ENCODE results near the gene ATF6. TPM values are rescaled to one million over a fixed set of nuclear protein-coding genes. Genes with fewer than 3 reads are reported as not detected.

Gene ATF6
- total RNA-seq, 1 donor from 2014 or later = 30.2 TPM

GRCh38 chr1:161887730-161888287 is 121.7 kb downstream of the ATF6 start:
- peak; percentile 71 for DNase-seq (ENCODE audit: low read depth)

DNA sequence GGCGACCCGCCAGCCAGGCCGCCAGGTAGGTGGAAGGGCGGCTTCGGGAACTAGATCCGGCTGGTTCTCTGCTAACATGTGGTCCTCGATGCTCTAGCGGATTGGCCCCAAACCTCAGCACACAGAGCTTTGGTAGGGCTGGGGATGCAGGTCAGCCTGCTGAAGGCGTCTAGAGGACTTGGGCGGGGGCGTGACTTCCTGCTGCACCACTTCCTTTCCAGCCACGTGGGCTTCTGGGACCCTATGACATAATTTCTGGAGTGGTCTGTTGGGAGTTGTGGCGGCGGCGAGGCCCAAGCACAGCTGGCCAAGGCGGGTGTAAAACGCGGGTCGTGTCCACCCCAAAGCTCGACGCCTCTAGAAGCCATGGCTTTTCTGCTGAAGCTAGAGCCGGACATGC is 124.5 kb downstream of the ATF6 start:
- no peak for DNase-seq (ENCODE audit: low read depth)

GRCh38 chr1:161899091-161899490 is 133.0 kb downstream of the ATF6 start:
- peak; percentile 50 for DNase-seq (ENCODE audit: low read depth)

DNA sequence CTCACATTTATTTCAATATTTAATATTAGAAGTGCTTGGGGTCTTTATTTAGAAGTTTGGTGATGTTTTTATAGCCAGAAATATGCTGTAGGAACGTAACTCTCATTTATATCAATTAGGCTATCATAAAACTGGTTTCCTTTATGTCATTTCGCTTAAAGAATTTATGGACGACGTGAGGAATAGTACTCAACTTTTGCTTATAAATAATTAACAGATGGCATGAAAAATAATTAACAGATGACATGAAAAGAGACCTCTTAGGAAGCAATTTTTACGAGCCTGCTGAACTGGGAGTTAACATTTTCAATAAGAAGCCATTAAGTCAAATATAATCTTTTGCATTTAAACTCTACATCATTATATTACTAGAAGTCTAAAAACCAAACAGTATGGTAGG is 134.0 kb downstream of the ATF6 start:
- DNase-seq (ENCODE audit: low read depth) = no peak

DNA sequence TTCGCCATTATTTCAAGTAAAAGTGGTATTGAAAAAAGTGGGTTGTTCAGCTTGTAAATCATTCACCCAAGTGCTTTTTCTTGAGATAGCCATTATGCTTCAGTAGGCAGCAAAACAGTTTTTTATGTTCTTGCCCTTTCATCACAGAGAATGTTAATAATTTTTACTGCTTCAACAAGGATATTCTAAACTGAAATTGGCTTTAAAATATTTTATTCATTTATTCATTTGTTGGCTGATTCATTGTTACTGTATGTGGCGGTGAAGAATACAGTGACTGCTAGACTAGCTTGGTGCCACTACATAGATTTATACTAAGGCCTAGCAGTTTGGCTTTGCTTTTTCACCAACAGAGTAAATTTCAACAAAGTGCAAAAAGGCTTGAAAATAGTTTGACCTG is 136.1 kb downstream of the ATF6 start:
- DNase-seq (ENCODE audit: low read depth) = no peak

DNA sequence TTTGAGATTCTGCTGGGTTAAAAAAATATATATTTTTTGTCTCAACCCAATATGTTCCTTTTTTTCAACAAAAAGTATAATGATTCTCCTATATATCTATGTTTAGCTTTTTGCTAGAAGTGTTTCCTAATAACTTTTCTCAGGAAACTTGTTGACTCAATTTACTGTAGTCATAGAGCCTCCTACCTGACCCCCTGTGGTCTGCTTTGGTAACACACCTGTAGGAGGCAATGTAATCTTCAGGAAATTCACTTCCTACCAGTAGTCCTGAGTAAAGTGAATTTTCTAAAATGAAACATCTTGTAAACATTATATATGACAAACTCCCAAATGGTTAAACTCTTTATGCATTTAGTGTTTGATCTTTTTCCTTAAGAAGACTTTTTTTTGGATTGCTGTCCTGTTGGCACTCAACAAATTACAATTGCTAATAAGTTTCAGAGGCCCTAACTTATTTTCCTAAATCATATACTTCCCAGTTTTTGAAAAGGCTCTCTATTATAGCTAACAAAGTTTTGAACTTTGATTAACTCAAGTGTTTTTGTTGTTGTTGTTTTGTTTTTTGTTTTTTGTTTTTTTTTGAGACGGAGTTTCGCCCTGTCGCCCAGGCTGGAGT is 139.3 kb downstream of the ATF6 start:
- DNase-seq (ENCODE audit: low read depth) = no peak

DNA sequence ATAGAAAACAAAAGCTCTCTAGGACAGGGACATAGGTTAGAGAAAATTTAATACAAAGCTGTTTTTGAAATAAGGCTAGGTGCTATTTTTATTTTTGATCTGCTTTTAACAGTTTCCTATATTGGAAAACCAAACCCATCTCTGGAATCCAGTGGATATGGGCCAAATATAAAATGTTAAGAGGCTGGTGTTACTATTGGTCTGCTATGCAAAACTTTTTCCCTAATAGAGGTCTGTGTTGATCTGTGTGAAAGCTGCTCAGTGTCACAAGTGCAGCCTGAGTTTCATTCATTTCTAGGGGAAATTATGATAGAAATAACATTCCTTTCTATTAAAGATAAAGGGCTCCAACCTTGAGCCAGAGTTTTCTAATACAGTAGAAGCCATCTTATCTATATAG is 141.1 kb downstream of the ATF6 start:
- DNase-seq (ENCODE audit: low read depth) = peak; percentile 27

GRCh38 chr1:161908264-161908663 is 142.1 kb downstream of the ATF6 start:
- DNase-seq (ENCODE audit: low read depth) = no peak

GRCh38 chr1:161910604-161911003 is 144.5 kb downstream of the ATF6 start:
- DNase-seq (ENCODE audit: low read depth) = peak; percentile 32

DNA sequence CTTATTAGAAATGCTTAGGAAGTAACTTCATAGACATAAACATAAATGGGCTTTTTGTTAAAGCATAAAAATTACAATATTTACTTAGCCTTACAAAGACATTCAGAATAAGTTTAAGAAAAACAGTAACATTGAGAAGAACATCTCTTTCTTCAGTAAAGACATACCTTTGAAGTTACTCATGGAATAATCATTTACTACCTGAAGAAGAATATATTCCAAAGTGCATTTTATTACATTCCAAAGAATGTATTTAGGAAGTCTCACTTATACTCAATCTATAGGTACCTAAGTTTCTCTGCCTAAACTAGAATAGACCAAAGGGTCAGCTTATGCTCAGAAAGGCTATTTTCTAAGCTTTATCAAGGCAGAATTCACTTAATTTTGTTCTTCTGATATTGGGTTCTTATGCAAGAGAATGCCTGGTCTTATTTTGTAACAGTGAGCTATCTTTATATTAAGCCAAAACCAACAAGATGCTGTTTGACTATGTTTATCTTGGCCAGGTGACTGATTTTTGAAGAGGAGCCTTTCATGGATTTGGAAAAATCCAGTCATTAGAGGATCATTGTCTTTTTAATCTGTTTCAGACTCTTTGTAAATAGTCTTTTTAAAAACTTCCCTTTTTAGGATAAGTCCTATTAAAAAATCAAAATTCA is 147.5 kb downstream of the ATF6 start:
- no peak for DNase-seq (ENCODE audit: low read depth)

DNA sequence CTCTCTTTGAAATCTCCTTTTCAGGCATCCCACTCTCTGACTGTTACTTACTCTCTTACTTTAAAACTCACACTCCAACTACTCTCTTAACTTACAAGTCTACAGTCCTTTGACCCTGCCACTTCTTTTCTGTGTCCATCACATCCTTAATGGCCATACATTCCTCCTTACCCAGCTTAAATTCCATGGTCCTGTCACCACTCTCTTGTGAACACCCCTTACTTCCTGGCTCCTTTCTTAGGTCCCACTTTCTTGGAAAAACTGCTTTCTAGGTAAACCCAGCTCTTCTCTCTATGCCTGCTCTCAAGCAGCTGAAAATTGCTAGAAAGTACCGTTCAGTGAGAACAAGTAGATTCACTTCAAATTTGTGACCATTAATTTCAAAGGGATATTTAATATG is 148.5 kb downstream of the ATF6 start:
- DNase-seq (ENCODE audit: low read depth) = no peak

DNA sequence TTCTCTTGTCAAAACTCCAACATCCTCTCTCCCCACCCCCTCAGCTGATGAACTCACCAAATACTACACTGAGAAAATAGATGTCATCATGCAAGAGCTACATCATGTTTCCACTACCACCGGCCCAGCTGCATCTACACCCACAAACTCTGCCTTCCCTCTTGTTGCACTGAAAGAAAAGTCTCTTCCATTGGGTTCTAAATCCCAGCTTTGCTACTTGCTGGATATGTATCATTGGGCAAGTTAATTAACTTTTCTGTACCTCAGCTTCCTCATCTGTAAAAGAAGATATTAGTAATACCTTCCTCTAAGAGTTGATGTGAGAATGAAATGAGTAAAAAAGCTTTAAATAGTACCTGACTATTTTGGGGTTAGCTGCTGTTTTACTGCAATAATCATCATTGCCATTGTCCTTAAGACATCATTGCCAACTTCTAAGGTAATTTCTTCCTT is 149.0 kb downstream of the ATF6 start:
- DNase-seq (ENCODE audit: low read depth) = no peak

DNA sequence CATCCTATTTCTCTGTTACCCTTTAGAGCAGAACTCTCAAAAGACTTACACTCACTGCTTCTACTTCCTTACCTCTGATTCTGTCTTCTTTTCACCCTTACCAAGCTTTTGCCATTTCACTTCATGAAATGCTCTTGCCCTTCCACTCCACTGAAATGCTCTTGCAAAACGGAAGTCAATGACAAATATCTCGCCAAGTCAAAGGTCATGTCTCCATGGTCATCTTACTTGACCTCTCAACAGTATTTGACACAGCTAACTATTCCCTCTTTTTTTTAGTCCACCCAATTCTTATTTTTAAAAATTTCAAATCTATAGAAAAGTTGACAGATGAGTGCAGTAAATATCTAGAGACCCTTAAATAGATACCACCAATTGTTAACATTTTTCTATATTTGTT is 149.9 kb downstream of the ATF6 start:
- no peak for DNase-seq (ENCODE audit: low read depth)

DNA sequence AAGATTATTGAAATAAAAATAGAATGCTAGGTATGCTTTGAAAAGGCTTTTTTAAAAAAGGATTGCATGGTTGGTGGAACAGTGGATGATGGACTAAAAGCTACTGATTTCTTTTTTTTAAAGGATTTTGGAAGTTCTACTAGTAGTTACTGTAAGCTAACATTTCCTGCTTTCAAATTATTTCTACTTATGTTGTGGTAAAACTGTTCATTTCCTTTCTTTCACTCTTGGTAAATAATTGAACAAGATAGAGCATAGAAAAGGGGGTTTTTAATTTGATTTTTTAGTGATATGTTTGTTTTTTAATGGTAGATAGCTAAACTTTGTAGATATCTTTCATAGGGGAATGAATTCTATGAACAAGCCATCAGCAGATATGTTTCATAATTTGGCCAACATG is 153.1 kb downstream of the ATF6 start:
- DNase-seq (ENCODE audit: low read depth) = no peak

GRCh38 chr1:161921491-161921890 is 155.4 kb downstream of the ATF6 start:
- peak; percentile 69 for DNase-seq (ENCODE audit: low read depth)

GRCh38 chr1:161921990-161922389 is 155.9 kb downstream of the ATF6 start:
- DNase-seq (ENCODE audit: low read depth) = peak; percentile 45

GRCh38 chr1:161928056-161928455 is 161.9 kb downstream of the ATF6 start:
- DNase-seq (ENCODE audit: low read depth) = no peak

DNA sequence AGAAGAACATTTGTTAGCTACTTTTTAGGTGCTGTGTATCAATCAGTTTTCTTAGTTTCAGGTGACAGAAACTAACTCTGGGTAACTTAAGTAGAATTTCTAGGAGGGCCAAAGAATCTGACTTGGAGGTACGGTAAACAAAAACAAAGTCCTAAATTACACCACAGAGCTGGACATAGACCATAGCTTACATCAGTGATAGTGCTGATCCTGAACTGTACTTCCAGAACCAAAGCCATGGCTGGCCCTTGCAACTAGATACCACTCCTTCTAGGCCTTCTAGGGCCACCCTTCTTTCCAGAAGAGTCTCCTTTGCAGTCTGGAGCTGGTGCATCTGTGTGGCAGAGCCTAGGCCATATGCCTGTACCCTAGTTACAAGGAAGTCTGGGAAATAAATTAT is 163.0 kb downstream of the ATF6 start:
- DNase-seq (ENCODE audit: low read depth) = no peak

- peak; percentile 59 for DNase-seq (ENCODE audit: low read depth)
Measured at GRCh38 chr1:161930064-161930463, 163.9 kb downstream of the ATF6 start.

GRCh38 chr1:161932668-161933067 is 166.5 kb downstream of the ATF6 start:
- no peak for DNase-seq (ENCODE audit: low read depth)

GRCh38 chr1:161933592-161934588 is 167.8 kb downstream of the ATF6 start:
- peak; percentile 54 for DNase-seq (ENCODE audit: low read depth)

DNA sequence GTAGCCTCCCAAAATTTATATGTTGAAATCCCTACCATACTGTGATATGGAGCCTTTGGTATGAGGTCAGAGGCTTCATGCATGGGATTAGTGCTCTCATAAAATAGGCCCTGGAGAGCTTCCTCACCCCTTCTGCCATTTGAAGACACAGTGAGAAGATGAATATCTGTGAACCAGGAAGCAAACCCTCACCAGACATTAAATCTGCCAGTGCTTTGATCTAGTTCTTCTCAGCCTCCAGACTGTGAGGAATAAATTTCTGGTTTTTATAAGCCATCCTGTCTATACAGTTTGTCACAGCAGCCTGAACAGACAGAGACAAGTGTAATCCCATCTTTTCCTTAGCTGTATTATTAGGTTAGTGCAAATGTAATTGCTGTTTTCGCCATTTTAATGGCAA is 169.1 kb downstream of the ATF6 start:
- no peak for DNase-seq (ENCODE audit: low read depth)

Data from myocyte (in vitro differentiated cells).